ENCODE results near the gene C2CD2.

The C2CD2 gene

DNA sequence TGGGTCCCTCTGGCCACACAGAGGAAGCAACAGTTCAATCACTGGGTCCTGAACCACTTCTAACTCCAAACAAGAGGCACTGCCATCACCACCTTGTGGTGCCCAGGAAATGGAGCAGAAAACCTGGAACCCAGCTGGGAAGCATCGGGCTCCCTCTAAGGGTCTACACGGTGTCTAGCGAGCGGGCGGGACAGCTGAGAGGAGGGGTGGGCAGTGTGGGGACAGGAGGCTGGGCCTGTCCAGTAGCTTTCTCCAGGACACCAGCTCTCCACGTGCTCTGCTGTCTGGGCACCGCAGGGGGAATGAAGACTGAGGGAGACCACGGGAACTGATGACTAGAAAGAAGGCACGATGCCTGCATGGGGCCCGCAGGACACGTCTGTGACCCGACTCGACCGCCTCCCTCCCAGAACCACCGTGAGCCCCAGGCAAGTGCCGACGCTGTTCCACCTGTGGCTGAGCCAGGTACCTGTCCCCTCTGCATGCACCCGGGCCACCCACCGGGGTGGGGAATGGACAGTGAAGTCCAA is 69.3 kb downstream of the C2CD2 start:
- Mint-ChIP-seq H3K9me3 (no peaks in the 10 kb centered on the region), H3K27ac (no peak overlapping the region), H3K27me3 (ENCODE audit: low read depth, poor library complexity) (no peaks in the 10 kb centered on the region), H3K4me3 (no peak overlapping the region), H3K36me3 (ENCODE audit: low read depth) (peaks cover 8% of the 10 kb centered on the region), H3K4me1 (peaks cover 35% of the 10 kb centered on the region)
- TF ChIP-seq, protein P1, sequence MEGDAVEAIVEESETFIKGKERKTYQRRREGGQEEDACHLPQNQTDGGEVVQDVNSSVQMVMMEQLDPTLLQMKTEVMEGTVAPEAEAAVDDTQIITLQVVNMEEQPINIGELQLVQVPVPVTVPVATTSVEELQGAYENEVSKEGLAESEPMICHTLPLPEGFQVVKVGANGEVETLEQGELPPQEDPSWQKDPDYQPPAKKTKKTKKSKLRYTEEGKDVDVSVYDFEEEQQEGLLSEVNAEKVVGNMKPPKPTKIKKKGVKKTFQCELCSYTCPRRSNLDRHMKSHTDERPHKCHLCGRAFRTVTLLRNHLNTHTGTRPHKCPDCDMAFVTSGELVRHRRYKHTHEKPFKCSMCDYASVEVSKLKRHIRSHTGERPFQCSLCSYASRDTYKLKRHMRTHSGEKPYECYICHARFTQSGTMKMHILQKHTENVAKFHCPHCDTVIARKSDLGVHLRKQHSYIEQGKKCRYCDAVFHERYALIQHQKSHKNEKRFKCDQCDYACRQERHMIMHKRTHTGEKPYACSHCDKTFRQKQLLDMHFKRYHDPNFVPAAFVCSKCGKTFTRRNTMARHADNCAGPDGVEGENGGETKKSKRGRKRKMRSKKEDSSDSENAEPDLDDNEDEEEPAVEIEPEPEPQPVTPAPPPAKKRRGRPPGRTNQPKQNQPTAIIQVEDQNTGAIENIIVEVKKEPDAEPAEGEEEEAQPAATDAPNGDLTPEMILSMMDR (IDR thresholded peaks at IDR 0.05), result no peak
- DNase-seq, result no peak

DNA sequence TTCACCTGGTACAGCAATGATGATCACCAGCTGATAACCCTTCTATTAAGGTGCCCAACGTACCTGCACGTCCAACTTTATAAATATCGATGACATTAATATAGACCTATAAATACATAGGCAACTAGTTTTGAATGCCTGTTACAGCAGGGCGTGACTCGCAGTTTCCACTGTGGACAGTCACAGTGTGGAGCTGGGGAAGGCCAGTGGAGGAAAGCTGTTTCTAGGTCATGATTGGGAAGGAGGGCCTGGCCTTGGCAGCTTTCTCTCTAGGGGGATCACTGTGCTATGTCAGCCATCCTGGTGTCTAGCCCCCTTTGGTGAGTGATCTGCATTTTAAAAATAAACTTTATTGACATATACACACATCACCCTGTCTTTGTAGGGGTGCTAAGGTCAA is 70.2 kb downstream of the C2CD2 start:
- TF ChIP-seq, protein P1 (IDR thresholded peaks at IDR 0.05), result no peak
- no peak for DNase-seq
- Mint-ChIP-seq H3K9me3 (no peaks in the 10 kb centered on the region), H3K36me3 (ENCODE audit: low read depth) (peaks cover 1% of the 10 kb centered on the region), H3K4me3 (no peak overlapping the region), H3K4me1 (peaks cover 35% of the 10 kb centered on the region), H3K27me3 (ENCODE audit: low read depth, poor library complexity) (no peaks in the 10 kb centered on the region), H3K27ac (no peak overlapping the region)

DNA sequence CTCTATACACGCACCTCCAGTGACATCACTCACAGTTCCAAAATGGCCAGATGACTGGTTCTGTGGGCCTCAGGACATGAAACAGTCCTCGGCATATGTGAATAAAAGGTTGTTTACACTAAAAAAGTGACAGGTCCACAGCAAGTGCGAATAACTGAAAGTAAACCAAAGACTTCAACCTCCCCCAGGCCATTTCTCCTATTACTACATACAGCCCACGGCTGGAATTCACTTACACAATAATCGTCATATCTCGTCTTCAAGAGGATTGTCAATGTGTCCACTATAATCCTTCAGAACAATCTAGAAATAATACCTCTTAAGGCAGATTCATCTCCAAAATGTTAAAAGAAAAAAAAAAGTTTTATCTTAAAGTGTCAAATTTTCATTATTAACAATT is 72.8 kb downstream of the C2CD2 start:
- no peaks in the 10 kb centered on the region for H3K27me3 Mint-ChIP-seq (ENCODE audit: low read depth, poor library complexity)
- no peak overlapping the region for H3K27ac Mint-ChIP-seq
- peaks cover 42% of the 10 kb centered on the region for H3K4me1 Mint-ChIP-seq
- H3K4me3 Mint-ChIP-seq, result peak overlapping the region; percentile 52
- H3K36me3 Mint-ChIP-seq (ENCODE audit: low read depth), result no peaks in the 10 kb centered on the region
- H3K9me3 Mint-ChIP-seq, result no peaks in the 10 kb centered on the region
- TF ChIP-seq, protein P1 (IDR thresholded peaks at IDR 0.05), result no peak
- DNase-seq, result no peak

DNA sequence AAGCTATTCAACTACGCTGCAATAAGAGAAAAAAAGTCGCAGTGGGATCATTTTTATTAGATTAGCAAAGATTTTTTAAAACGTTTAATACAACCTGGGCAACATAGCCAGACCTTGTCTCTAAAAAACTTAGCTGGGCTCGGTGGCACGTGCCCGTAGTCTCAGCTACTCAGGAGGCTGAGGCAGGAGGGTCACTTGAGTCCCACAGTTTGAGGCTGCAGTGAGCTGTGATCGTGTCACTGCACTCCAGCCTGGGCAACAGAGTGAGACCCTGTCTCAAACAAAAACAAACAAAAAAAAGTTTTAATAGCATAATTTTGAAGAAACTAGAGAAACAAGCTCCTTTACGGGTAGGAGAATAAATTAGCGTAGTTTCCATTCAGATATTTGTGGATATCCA is 73.7 kb downstream of the C2CD2 start:
- TF ChIP-seq, protein P1 (IDR thresholded peaks at IDR 0.05), result no peak
- H3K27me3 Mint-ChIP-seq (ENCODE audit: low read depth, poor library complexity), result no peaks in the 10 kb centered on the region
- H3K36me3 Mint-ChIP-seq (ENCODE audit: low read depth), result no peaks in the 10 kb centered on the region
- peak overlapping the region; percentile 89 for H3K4me3 Mint-ChIP-seq
- H3K27ac Mint-ChIP-seq, result no peak overlapping the region
- no peaks in the 10 kb centered on the region for H3K9me3 Mint-ChIP-seq
- peaks cover 39% of the 10 kb centered on the region for H3K4me1 Mint-ChIP-seq
- DNase-seq, result no peak

DNA sequence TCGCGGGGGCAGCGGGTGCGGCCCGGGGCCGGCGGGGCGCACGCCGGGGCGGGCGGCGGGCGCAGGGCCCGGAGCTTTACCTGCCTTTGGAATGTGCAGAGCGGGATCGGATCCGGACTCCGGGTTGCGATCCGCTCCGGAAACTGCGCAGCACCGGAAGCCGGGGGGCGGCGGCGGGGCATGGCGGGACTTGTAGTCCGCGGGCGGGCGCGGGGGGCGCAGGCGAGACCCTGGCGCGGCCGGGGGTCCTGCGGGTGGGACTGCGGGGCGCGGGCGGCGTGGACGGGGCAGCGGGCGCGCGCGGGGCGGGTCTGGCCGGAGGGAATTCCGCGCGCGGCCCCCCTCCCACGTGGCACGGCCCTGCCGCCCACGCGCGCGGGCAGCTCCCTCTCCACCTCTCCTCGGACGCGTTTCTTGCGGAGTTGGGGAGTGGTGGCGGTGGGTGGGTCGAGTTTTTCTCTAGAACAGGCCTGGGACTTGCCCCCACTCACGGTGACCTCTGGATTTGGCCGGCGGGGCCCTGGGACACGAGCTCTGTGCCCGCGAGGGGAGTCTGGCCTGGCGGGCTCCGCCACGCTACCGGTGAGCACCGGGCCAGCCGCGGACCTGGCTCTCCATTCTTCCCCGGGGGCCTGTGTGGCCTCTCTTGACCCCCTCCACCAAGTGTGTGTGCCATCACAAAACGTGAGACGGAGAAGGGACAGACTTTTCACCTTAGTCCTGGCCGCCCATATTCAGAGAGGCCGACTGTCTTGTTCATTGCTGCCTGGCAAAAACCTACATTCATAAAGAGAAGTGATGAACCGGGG is 74.4 kb downstream of the C2CD2 start, which contains the start of gene PRDM15:
TSS of gene PRDM15 (minus strand) at position 155 of the 809 bp plus-strand sequence. CDS start 18,981 bp downstream, outside the sequence.
- H3K4me3 Mint-ChIP-seq, result peak within 1 kb of the TSS; percentile 89
- TF ChIP-seq, protein P1 (IDR thresholded peaks at IDR 0.05), result no peak
- peak; percentile 89 for DNase-seq
- H3K36me3 Mint-ChIP-seq (ENCODE audit: low read depth), result no peaks in the 10 kb centered on the region
- H3K4me1 Mint-ChIP-seq, result peaks cover 37% of the 10 kb centered on the region
- peak within 1 kb of the TSS; percentile 97 for H3K27ac Mint-ChIP-seq
- no peaks in the 10 kb centered on the region for H3K9me3 Mint-ChIP-seq
- H3K27me3 Mint-ChIP-seq (ENCODE audit: low read depth, poor library complexity), result no peaks in the 10 kb centered on the region
